Measurements from ENCODE around the gene USP47.
A peak's percentile ranks its signal among the peaks of the same experiment; 100 is the strongest.

Gene USP47

DNA sequence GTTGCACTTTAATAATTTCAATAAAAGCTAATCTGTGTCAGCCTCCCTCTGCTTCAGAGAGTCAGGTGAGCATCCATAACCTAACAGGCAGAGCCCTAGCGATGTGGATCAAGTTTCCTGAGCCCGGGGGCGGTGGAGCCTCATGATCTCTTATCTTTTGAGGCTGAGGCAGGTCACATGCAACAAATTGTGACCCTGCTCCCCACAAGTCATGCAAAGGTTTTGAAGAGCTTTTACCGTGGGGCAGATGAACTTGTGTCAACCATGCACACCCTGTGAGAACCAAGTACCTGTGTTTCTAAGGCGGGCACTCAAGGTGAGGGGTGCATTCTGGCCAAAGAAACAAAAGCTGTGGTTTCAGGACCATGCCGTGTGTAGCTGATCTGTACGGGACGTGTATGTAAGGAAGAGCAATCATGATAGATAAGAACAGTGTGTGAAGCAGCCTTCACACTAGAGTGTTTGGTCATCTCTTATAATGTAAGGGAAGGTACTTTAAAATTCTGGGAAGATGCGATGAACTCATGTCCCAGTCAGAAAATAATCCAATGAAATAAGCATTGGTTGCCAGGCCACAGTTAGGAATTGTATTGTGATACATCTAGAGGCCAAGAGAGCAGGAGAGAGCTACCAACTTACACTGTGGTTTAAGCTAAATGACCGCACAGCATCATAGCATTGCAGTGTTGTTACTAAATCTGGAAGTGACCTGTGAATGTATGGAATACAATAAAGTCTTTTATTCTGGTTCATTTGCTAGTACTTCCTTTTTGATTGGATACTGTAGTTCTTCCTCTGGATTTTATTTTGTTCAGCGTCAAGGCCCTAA, 116.8 kb downstream of the USP47 start:
- no peaks in the 10 kb centered on the region for H3K27me3 Mint-ChIP-seq
- peaks cover 15% of the 10 kb centered on the region for H3K4me1 Mint-ChIP-seq
- no peak overlapping the region for H3K4me3 Mint-ChIP-seq
- peaks cover 28% of the 10 kb centered on the region for H3K36me3 Mint-ChIP-seq
- H3K27ac Mint-ChIP-seq = no peak overlapping the region
- ATAC-seq = peak; percentile 25
- no peaks in the 10 kb centered on the region for H3K9me3 Mint-ChIP-seq

DNA sequence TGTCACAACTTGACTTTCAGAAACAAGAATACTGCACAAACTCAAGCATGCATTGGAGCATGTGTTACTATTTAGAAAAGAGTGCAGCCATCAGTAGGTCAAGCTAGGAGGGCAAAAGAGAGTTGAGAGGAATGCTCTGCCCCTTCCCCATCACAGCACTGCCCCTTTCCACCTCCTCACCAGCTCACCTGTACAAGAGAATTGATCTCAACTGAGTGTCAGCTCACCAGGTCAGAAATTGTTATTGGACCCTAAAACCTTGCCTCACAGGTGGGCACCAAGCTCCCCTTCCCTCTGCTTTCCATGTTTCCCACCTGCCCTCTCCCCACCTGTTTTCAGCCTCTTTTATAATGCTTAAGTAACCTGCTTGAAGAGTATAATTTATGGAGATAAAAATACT, 117.8 kb downstream of the USP47 start:
- no peak overlapping the region for H3K27ac Mint-ChIP-seq
- peaks cover 15% of the 10 kb centered on the region for H3K4me1 Mint-ChIP-seq
- no peak for ATAC-seq
- H3K27me3 Mint-ChIP-seq = no peaks in the 10 kb centered on the region
- H3K9me3 Mint-ChIP-seq = no peaks in the 10 kb centered on the region
- no peak overlapping the region for H3K4me3 Mint-ChIP-seq
- peaks cover 19% of the 10 kb centered on the region for H3K36me3 Mint-ChIP-seq

DNA sequence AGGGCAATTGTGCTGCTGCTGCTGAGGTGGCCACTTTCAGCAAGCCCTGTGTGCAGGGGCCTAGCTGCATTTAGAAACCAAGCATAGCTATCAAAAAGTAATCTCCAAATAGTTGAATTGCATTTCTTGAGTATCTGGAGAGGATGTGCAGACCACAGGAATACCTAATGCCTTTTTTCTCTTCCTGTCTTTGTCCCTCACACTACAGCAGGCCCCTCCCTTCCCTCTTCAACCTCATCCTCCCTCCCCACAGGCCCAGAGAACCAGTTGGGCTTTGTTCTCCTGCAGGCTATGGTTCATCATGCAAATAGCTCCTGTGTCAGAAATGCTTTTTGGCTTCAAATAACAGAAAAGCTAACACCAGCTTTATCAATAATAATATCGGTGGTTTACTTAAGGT, 118.9 kb downstream of the USP47 start:
- no peak overlapping the region for H3K27ac Mint-ChIP-seq
- no peak for ATAC-seq
- H3K36me3 Mint-ChIP-seq = peaks cover 13% of the 10 kb centered on the region
- peaks cover 15% of the 10 kb centered on the region for H3K4me1 Mint-ChIP-seq
- H3K27me3 Mint-ChIP-seq = peaks cover 7% of the 10 kb centered on the region
- H3K9me3 Mint-ChIP-seq = no peaks in the 10 kb centered on the region
- no peak overlapping the region for H3K4me3 Mint-ChIP-seq

DNA sequence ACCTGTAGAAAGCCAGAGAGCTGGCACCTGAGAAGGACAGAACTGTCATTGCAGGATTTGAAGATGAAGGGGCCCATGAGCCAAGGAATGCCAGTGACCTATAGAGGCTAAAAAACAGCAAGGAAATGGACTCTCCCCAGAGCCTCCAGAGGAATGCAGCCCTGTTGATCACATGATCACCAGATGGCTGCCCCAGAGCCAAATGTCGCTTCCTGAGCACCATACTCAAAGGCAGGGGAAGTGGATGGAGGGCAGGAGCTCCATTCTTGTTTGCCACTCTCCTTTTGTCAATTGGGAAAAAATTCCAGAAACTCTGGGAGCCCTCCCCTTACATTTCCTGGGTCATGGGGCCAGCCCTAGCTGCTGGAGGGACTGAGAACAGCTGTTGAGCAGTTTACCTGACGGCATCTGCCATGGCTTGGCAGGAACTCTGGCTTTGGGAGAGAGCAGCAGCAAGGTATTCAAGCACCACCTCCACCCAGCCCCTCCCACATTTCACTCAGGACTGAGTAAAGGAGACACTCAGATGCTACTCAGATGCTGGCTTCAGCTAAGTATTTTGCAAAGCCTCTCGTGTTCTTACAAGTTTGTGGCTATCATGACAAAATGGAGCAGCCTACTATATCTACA, 119.7 kb downstream of the USP47 start:
- Mint-ChIP-seq H3K27ac (no peak overlapping the region), H3K4me1 (peaks cover 15% of the 10 kb centered on the region), H3K9me3 (no peaks in the 10 kb centered on the region), H3K36me3 (peaks cover 4% of the 10 kb centered on the region), H3K4me3 (no peak overlapping the region), H3K27me3 (peaks cover 15% of the 10 kb centered on the region)
- ATAC-seq = no peak

DNA sequence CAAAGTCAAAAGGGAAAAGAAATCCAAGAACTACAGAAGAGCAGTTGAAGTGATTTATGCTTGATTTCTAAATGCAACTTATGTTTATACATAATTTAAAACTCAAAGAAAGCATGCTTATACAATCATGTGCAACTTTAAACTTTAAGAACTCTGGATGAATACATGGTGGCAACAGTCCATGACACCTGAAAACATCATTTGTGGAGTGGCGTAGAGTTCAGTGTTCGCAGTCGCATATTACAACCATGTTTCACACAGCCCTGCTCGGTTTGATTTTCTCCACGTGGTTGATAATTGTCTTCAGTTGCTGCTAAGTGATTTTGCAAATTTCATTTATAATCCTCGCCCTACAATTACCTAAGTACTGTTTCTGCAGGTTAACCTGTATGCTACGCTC, 121.3 kb downstream of the USP47 start:
- Mint-ChIP-seq H3K27ac (no peak overlapping the region), H3K36me3 (no peaks in the 10 kb centered on the region), H3K4me1 (peaks cover 15% of the 10 kb centered on the region), H3K9me3 (no peaks in the 10 kb centered on the region), H3K4me3 (no peak overlapping the region), H3K27me3 (peaks cover 29% of the 10 kb centered on the region)
- ATAC-seq = no peak

DNA sequence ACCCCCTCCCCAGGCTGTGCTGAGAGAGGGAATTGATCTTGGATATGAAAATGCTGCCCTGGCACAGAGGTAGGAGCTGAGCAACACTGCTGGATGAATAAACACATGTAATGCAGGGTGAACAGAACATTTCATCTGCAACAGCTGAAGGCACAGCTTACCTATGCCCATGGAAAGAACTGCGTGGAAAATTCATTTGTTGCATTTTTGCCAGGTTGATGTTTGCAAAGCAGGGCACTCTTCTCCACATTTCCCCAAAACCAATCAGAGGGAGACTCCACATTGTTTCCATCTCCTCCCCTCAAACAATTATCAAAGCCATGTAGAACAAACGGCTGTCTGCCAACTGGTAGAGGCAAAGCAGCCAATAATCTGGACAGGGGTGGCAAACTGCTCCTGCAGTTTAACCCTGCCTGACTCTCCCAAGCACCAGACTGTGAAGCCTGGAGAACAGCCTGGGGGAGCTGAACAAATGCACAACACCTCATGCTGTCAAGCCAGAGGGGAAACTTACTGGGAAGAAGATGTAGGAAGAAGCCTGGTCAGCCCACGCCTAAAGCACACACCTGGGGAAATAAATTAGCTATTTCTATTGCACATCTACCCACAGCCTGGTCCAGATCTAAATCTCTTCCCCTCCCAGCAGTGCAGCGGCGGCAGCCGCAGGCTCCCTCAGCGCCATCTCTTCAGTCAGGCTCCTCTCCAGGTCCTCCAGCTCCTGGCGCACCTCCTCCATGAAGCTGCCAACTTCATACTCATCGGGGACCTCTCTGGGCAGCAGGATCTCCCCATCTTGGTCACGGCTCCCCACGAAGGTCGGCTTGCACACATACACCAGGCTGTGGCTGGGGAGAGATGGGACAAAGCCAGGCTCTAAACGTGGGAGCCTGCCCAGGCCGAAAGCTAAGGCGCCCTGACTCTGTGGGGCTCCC, 122.3 kb downstream of the USP47 start:
- Mint-ChIP-seq H3K27me3 (peaks cover 40% of the 10 kb centered on the region), H3K4me1 (peaks cover 15% of the 10 kb centered on the region), H3K36me3 (no peaks in the 10 kb centered on the region), H3K27ac (no peak overlapping the region), H3K4me3 (no peak overlapping the region), H3K9me3 (no peaks in the 10 kb centered on the region)
- ATAC-seq = no peak

DNA sequence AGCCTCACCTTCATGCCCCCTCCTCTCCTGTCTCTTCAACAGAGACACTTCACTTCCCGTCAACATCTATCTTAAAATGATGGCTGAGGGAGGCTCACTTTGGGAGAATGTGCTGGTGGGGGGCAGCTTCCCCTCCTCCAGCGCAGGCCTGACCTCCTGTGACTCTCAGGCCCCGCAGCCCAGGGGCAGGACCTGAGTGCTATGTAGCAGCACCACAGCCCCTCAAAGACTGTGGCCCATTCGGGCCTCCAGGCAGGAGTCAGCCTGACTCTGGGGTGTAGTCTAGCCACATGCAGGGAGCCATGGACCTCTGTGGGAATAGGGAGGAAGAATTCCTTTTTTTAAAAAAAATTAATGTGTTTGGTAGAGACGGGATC, 123.0 kb downstream of the USP47 start:
- Mint-ChIP-seq H3K4me3 (no peak overlapping the region), H3K36me3 (no peaks in the 10 kb centered on the region), H3K27ac (no peak overlapping the region), H3K27me3 (peaks cover 40% of the 10 kb centered on the region), H3K4me1 (peaks cover 13% of the 10 kb centered on the region), H3K9me3 (no peaks in the 10 kb centered on the region)
- ATAC-seq = no peak

DNA sequence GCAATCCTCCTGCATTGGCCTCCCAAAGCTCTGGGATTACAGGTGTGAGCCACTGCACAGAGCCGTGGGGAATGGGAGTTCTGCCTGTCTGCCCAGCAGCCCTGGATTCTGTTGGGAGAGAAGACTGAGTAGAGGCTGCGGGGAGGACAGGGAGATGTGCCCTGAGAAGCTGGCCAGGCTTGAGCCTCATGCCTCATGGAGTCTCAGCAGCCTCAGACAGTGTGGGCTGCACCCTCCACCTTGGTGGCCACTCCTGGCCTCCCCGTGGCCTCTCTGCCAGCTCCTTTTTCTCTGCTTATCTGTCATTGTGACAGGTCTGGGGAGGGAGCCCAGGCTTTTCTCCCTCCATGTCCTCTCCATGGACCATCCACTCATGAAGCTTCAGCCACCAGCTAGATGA, 123.4 kb downstream of the USP47 start:
- H3K36me3 Mint-ChIP-seq = no peaks in the 10 kb centered on the region
- peaks cover 40% of the 10 kb centered on the region for H3K27me3 Mint-ChIP-seq
- no peak for ATAC-seq
- no peaks in the 10 kb centered on the region for H3K9me3 Mint-ChIP-seq
- H3K4me1 Mint-ChIP-seq = peaks cover 9% of the 10 kb centered on the region
- no peak overlapping the region for H3K27ac Mint-ChIP-seq
- no peak overlapping the region for H3K4me3 Mint-ChIP-seq

DNA sequence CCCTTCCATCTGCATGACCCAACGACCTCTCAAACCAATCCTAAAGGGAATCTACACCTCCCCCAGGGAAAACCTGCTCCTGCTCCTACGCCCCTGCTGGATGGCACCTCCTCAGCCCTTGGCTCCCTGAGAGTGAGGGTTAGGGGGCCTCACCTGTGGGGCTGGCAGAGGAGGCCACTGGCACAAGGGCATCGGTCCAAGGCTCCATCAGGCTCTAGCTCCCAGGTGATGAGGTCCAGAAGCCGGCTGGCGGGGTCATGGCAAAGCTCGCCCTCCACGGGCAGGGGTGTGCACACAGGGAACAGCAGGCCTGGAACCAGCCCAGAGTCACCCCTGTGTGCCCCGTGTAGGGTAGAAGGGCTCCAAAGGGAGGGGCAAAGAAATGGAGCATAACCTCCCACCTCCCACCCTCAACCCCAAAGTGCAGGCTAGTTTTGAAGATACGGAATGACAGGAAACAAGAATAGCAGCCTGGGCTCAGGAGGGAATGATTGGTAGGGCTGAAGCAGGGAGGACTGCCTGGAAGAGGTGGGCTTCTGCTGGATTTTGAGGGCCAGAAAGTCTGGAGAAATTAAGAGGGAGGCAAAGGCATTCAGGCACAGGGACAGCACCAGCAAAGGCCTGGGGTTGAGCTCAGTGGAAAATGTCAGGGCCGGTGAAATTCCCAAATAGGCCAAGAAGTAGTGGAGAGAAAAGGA, 124.0 kb downstream of the USP47 start:
- Mint-ChIP-seq H3K4me3 (no peak overlapping the region), H3K4me1 (peaks cover 3% of the 10 kb centered on the region), H3K9me3 (no peaks in the 10 kb centered on the region), H3K27ac (no peak overlapping the region), H3K36me3 (no peaks in the 10 kb centered on the region), H3K27me3 (peaks cover 40% of the 10 kb centered on the region)
- ATAC-seq = no peak

DNA sequence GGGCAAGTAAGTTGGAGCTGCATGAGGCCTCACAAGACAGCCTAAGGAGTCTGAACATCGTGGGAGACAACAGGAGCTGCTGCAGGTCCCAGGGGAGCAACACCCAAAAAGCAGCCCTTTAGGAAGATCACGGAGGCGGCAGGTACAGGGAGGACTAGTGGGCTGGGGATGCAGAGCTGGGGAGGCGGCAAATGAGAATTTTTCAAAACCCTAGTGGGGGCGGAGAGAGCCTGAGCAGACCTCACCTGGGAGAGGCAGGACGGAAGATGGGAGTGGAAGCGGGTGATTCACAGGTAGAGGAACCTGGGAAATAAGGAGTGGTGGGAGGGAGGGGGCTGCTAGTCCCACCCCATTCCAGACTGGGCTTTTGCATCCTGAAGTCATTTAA, 124.6 kb downstream of the USP47 start:
- Mint-ChIP-seq H3K27ac (no peak overlapping the region), H3K9me3 (no peaks in the 10 kb centered on the region), H3K36me3 (no peaks in the 10 kb centered on the region), H3K4me1 (no peaks in the 10 kb centered on the region), H3K4me3 (no peak overlapping the region), H3K27me3 (peaks cover 40% of the 10 kb centered on the region)
- ATAC-seq = no peak

DNA sequence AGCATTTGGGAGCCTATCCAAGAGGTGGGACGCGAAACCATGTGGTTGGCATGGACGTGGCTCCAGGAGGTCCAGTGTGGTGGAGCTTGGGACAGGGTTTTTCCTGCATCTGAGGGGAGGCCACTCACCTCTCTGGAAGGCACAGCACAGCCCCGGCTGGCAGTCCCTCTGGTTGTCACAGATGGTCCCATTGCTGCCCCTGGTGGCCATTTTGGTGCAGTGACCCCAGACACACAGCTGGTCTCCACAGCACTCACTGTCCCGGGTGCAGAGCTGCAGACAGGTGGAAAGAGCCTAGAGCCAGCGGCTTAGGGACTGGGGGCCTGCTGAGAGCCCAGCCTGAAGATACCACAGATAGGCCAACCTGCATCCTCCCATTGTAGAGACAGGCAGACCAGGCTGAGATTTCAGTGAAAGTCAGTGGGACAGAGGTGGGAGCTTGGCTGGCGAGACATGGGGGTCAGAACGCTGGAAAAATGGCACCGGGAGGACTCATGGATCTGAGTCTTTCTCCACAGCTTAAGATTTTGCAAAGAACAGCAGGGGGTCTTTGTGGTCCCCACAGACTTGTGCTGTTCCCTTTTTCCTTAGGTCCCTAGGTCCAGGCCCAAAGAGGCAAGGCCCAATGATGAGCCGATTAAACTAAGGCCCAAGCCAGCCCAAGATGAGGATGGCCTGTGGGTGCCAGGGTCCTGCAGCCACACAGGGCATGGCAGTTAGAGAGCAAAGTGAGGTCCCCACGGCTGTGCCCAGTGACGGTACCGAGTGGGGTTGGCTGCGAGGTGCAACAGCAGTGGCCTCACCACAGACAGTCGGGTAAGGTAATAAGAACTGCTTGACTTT, 125.3 kb downstream of the USP47 start:
- ATAC-seq = peak; percentile 75
- H3K4me3 Mint-ChIP-seq = no peak overlapping the region
- H3K27ac Mint-ChIP-seq = no peak overlapping the region
- no peaks in the 10 kb centered on the region for H3K4me1 Mint-ChIP-seq
- H3K27me3 Mint-ChIP-seq = peaks cover 40% of the 10 kb centered on the region
- no peaks in the 10 kb centered on the region for H3K9me3 Mint-ChIP-seq
- H3K36me3 Mint-ChIP-seq = no peaks in the 10 kb centered on the region

DNA sequence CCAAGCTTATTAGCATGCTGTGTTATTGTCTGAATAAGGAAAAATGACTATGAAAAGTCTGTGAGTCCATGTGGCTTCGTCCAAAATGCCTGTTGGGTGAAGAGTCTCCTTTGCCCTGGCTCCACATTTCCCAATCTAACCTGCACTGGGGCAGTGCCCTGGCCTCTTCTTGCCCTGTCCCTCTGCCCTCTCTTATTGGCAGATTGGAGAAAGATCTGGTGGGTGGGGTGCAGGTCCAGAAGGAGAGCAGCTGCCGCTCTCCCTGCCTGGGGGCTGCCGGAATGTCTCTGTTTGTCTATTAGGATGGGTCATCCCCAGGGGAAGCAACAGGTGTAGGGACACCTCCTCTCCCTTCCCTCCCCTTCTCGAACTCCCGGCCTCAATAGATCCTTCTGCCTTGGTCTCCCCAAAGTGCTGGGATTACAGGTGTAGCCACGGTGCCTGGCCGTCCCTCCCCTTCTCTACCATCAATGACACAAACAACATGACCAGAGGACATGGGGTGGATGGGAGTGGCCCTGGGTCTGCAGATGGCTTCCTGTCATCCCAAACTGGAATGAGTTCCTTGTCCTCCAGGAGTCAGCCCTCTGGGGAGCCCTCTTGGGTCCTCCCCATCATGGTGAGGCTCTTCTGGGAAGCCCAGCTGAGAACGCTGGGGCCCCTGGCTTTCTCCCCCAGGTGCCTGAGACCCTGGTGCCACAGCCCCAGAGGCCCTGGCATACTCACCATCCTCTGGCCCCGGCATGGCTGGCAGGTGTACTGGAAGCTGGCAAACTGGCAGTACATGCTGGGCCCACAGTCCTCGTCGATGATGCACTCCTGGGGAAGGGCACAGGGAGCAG, 126.1 kb downstream of the USP47 start:
- H3K27me3 Mint-ChIP-seq = peaks cover 40% of the 10 kb centered on the region
- no peaks in the 10 kb centered on the region for H3K9me3 Mint-ChIP-seq
- no peak overlapping the region for H3K27ac Mint-ChIP-seq
- H3K4me3 Mint-ChIP-seq = no peak overlapping the region
- no peaks in the 10 kb centered on the region for H3K4me1 Mint-ChIP-seq
- no peaks in the 10 kb centered on the region for H3K36me3 Mint-ChIP-seq
- no peak for ATAC-seq

DNA sequence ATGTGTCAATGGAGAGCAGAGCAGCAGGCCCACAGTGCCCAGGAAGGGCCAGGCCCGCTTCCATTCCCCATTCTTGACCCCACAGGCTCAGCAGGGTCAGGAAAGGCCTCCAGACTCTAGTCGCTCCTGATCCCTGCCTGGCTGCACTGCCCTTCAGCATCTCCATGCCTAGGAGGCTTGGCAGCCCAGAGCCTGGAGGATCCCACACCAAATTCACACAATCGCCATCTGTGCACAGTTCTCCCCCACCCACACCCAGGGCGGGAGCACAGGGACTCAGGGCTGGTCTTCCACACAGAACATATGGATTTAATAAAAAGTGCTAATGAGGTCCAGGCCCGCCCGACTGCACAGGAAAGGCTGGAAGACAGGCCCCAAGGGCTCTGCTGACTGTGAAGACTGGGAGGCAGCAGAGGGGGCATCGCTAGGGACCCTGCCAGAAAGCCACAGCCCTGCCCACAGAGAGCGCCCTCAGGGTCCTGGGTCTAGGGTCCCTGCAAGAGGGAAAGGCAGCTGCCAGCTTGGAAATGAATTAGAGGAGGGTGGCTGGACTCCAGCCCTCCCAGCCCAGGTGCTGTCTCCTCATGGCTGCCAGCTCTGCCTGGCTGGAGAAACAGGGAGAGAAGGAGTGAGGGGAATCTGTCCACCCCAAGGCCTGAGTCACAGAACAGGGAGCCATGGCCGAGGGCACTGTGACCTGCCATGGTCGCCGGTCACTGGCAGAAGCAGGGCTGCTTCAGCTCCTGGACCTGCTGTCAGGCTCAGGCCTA, 126.9 kb downstream of the USP47 start:
- H3K27ac Mint-ChIP-seq = no peak overlapping the region
- ATAC-seq = no peak
- no peak overlapping the region for H3K4me3 Mint-ChIP-seq
- no peaks in the 10 kb centered on the region for H3K9me3 Mint-ChIP-seq
- H3K4me1 Mint-ChIP-seq = no peaks in the 10 kb centered on the region
- H3K36me3 Mint-ChIP-seq = no peaks in the 10 kb centered on the region
- peaks cover 40% of the 10 kb centered on the region for H3K27me3 Mint-ChIP-seq
